K562 (cell line): Measurements from ENCODE around the gene UBE2O. TPM values are rescaled to one million over a fixed set of nuclear protein-coding genes. Genes with fewer than 3 reads are reported as not detected.

ENCODE experiments used
- ATAC-seq: fragments of 200-7000 bp; cut with Tn5 transposase; 3 replicates; pipeline ENCODE4 v1.9.1; 2020; ENCODE audit warnings: moderate library complexity
- BruUV-seq: library from RNA; stranded (reverse); fragments of 400-500 nt; replicated peaks from 2 replicates; lab custom pipeline; 2021; lab: Mats Ljungman, UMichigan
- CTCF ChIA-PET: fragments of 300-600 bp; formaldehyde crosslinking; extraction: SDS; loops from one replicate; lab custom pipeline; 2021; ENCODE audit warnings: low intra/inter-chr PET ratio; lab: Yijun Ruan, JAX
- POLR2A ChIA-PET: fragments of 300-600, 350-650 bp; sonication (Branson Sonifier 250); formaldehyde crosslinking; extraction: SDS; loops from one replicate; lab custom pipeline; 2021; ENCODE audit warnings: antibody characterized with exemption, inconsistent platforms; lab: Yijun Ruan, JAX
- DNase-seq, 4 experiments: peaks; one replicate each; pipeline versions ENCODE4 v3.0.0 to v3.0.0-alpha.2; 2011 to 2018; ENCODE audit warnings: low spot score in 3 of 4, mixed read lengths in 3 of 4; ENCODE audit errors: extremely low read depth in 1 of 4
- FAIRE-seq: peaks from 2 replicates; lab custom pipeline; 2011; peaks lifted over from hg19 to GRCh38; lab: Jason Lieb, UNC
- H2AFZ ChIP-seq: 2 replicates; pipeline ENCODE4 v1.6.0; 2011; ENCODE audit warnings: low read depth, low read length, control low read depth, inconsistent platforms
- H3K27ac ChIP-seq: fragments of 200-600 bp; 3 replicates; pipeline ENCODE4 v1.8.0; 2011; ENCODE audit warnings: low read depth, mild to moderate bottlenecking, control low read depth, inconsistent platforms, low read length, moderate library complexity, mixed read lengths; ENCODE audit errors: extremely low read depth
- H3K27me3 ChIP-seq, 2 experiments: fragments of 300-600 bp in 1 of 2; 2 replicates in 1 of 2; 3 replicates in 1 of 2; pipeline versions ENCODE4 v1.6.0 to v1.8.0; 2011; ENCODE audit warnings: inconsistent platforms in 2 of 2, low read length in 2 of 2, mild to moderate bottlenecking in 1 of 2, mixed read lengths in 1 of 2, moderate library complexity in 1 of 2; ENCODE audit not compliant: control insufficient read depth in 2 of 2, insufficient read depth in 2 of 2
- H3K36me3 ChIP-seq: fragments of 300-600 bp; 3 replicates; pipeline ENCODE4 v1.8.0; 2011; ENCODE audit warnings: mild to moderate bottlenecking, low read length, inconsistent platforms; ENCODE audit not compliant: control insufficient read depth, insufficient read depth
- H3K4me1 ChIP-seq, 2 experiments: fragments of 200-600 bp in 1 of 2; replicated peaks in 1 of 2; 2 replicates in 1 of 2; 3 replicates in 1 of 2; pipeline versions ENCODE4 v1.5.1 to v1.8.0; 2011; ENCODE audit warnings: inconsistent platforms in 2 of 2, low read length in 2 of 2, mild to moderate bottlenecking in 1 of 2, mixed read lengths in 1 of 2, moderate library complexity in 1 of 2; ENCODE audit not compliant: control insufficient read depth in 2 of 2, insufficient read depth in 2 of 2
- H3K4me2 ChIP-seq: 2 replicates; pipeline ENCODE4 v1.6.1; 2011; ENCODE audit warnings: low read length, control low read depth, inconsistent platforms, mixed read lengths; ENCODE audit not compliant: insufficient read depth
- H3K4me3 ChIP-seq: fragments of 200-600 bp; sonication (generic), shearing (Covaris generic); 2 replicates; pipeline ENCODE4 v1.5.1; 2016; ENCODE audit warnings: control low read depth, inconsistent platforms
- H3K79me2 ChIP-seq: fragments of 200-600 bp; 3 replicates; pipeline ENCODE4 v1.8.0; 2011; ENCODE audit warnings: low read length, inconsistent platforms; ENCODE audit not compliant: control insufficient read depth, insufficient read depth
- H3K9ac ChIP-seq, 2 experiments: 2 replicates each; pipeline versions ENCODE4 v1.6.0 to v1.6.1; 2011; ENCODE audit warnings: low read depth in 2 of 2, low read length in 2 of 2, control low read depth in 1 of 2, inconsistent platforms in 1 of 2, mild to moderate bottlenecking in 1 of 2, mixed read lengths in 1 of 2; ENCODE audit not compliant: insufficient read depth in 1 of 2
- H3K9me1 ChIP-seq: one replicate; pipeline ENCODE4 v1.6.0; 2011; ENCODE audit warnings: inconsistent platforms, mild to moderate bottlenecking, low read length, moderate library complexity; ENCODE audit not compliant: control insufficient read depth, insufficient read depth
- H3K9me3 ChIP-seq: replicated peaks from 2 replicates; pipeline ENCODE4 v1.5.1; 2011; ENCODE audit warnings: low read depth, low read length, inconsistent platforms; ENCODE audit not compliant: control insufficient read depth, insufficient read depth
- H4K20me1 ChIP-seq: replicated peaks from 2 replicates; pipeline ENCODE4 v1.6.1; 2011; ENCODE audit warnings: low read length, inconsistent platforms, mixed read lengths; ENCODE audit not compliant: control insufficient read depth, insufficient read depth
- CHD7 ChIP-seq: fragments of 200-600 bp; sonication (generic); IDR thresholded peaks from one replicate; pipeline ENCODE4 v1.6.1; 2012; ENCODE audit warnings: mild to moderate bottlenecking, low read depth, low read length, inconsistent platforms
- ELF4 ChIP-seq: fragments of 450-650 bp; formaldehyde crosslinking; IDR thresholded peaks from 2 replicates; pipeline ENCODE4 v1.4.0; 2022; ENCODE audit warnings: missing genetic modification characterization
- WGBS: fragments of 100-300 bp; shearing (Covaris generic); methylation state at CpG from one replicate; pipeline ENCODE4 v1.1.6; 2016; ENCODE audit warnings: low coverage, mixed read lengths; ENCODE audit not compliant: insufficient coverage; ENCODE audit errors: missing lambda C conversion rate; 5-methylcytosine and 5-hydroxymethylcytosine counted together
- in situ Hi-C: fragments of 300-500 bp; cut with MboI; formaldehyde crosslinking; loops from 4 replicates; pipeline ENCODE4 v1.15.0; 2018; ENCODE audit warnings: inconsistent platforms, mixed read lengths
- intact Hi-C: fragments of 100-400 bp; cut with micrococcal nuclease; formaldehyde crosslinking; loops from 2 replicates; pipeline ENCODE4 v1.14.2; 2022
- polyA plus RNA-seq, 8 experiments: library from polyadenylated mRNA; depleted of rRNA in 4 of 8; stranded (reverse) in 5 of 8; unstranded in 3 of 8; fragments of >200 nt; fragmentation: Nextera tagmentation in 2 of 8; fragmentation: Illumina TruSeq in 1 of 8; extraction: Ambion mirVana in 2 of 8; extraction: Trizol in 1 of 8; gene quantifications; 2 replicates each; pipeline versions ENCODE4 v1.2.1 to v1.2.3, GENCODE V29; 2011 to 2014; ENCODE audit warnings: inconsistent platforms in 1 of 8, missing spikeins in 1 of 8
- total RNA-seq, 7 experiments: library from RNA; depleted of rRNA in 6 of 7; stranded (reverse); fragments of >200 nt in 6 of 7; fragmentation: Illumina TruSeq in 2 of 7; extraction: Trizol in 2 of 7; gene quantifications; 2 replicates each; pipeline versions ENCODE4 v1.2.1 to v1.2.3, GENCODE V29; 2011 to 2021; ENCODE audit warnings: low replicate concordance in 1 of 7

Gene UBE2O
- total and polyA plus RNA-seq, 9 of the 15 experiments (the other 6 are each of a cell fraction or from before 2014, with no cell fraction given): 1.6 to 39.7 (median 13.3) TPM

- Histone ChIP-seq H3K4me1 (peaks cover 7 to 12% of the 10 kb centered on the region in 2 experiments; a peak in 4 of 5 replicates), H3K79me2 (peaks cover 3% of the 10 kb centered on the region; the same call in 1 of the 3 replicates), H3K27ac (no peak overlapping the region), H3K9ac (no peak overlapping the region), H3K4me2 (no peak overlapping the region), H3K9me1 (no peaks in the 10 kb centered on the region), H3K9me3 (no peaks in the 10 kb centered on the region), H4K20me1 (no peaks in the 10 kb centered on the region), H3K4me3 (no peak overlapping the region), H3K27me3 (no peaks in the 10 kb centered on the region), H2AFZ (no peak overlapping the region), H3K36me3 (peaks cover 38% of the 10 kb centered on the region; the same call in 1 of the 3 replicates)
- POLR2A ChIA-PET: interaction anchor here (1.0 kb wide), 1 partner anchor 9 kb away, joined by 5 read pairs; no protein-coding TSS in a partner anchor
- FAIRE-seq (no peak), DNase-seq (no peak), ATAC-seq (no peak)
- BruUV-seq: no TSS peak
- in situ Hi-C loops: no loop called here
- no peak for TF ChIP-seq ELF4 (CRISPR knock-in tag)
- TF ChIP-seq CHD7: no peak
- 82% methylated on average over 6 of the region's 6 CpGs for WGBS
- CTCF ChIA-PET: no interaction called here
- intact Hi-C loops: no loop called here
These were observed 111.7 kb downstream of the UBE2O start for GRCh38 chr17:76341301-76341700.
